B cell (primary cell): ENCODE data around the gene AK9.

ENCODE experiments used
- CTCF ChIP-seq: fragments of 200-600 bp; IDR thresholded peaks from one replicate; pipeline ENCODE4 v1.8.0; 2022; ENCODE audit warnings: antibody characterized with exemption, mild to moderate bottlenecking
- EZH2 ChIP-seq: IDR thresholded peaks from 2 replicates; pipeline ENCODE4 v1.6.1; 2012; ENCODE audit warnings: borderline replicate concordance, low read depth, mild to moderate bottlenecking, moderate library complexity, low read length; ENCODE audit not compliant: insufficient read depth, poor library complexity, severe bottlenecking

DNA sequence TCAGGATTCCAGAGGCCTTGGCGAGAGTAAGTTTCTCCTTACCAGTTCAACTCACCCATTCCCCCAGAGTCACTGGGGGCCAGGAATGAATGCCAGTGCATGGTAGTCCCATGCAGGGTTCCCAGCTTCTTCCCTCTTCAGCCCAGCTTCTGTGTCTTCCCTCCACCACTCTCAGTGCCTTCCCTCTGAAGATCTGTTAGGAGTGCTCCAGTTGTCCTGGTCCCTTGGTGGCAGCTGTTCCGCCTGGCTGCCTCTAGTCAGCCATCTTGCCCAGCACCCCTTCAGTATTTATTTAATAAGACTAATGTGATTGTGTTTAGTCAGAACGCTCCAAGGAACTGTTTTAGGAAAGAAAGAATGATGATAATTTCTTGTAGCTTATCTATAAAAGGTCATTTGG lies 23.2 kb upstream of the AK9 start:
- TF ChIP-seq CTCF, result no peak
- TF ChIP-seq EZH2, result no peak
